ENCODE results near the gene ATP11A.

- no peak for TF ChIP-seq CTCF (IDR thresholded peaks at IDR 0.05; ENCODE audit: borderline replicate concordance, extremely low read depth, low read length, poor library complexity, severe bottlenecking)
- TF ChIP-seq EZH2 (IDR thresholded peaks at IDR 0.05; ENCODE audit: borderline replicate concordance, low read depth, low read length, severe bottlenecking) = no peak
These were observed 113.6 kb downstream of the ATP11A start for GRCh38 chr13:112803422-112803821.

All from DND-41 (cell line).